ENCODE data around the gene FYTTD1. TPM values are rescaled to one million over a fixed set of nuclear protein-coding genes. Genes with fewer than 3 reads are reported as not detected.

The FYTTD1 gene
- polyA plus RNA-seq, 2 of the 4 experiments (the other 2 are of a cell fraction), result 22.2 to 37.3 TPM

DNA sequence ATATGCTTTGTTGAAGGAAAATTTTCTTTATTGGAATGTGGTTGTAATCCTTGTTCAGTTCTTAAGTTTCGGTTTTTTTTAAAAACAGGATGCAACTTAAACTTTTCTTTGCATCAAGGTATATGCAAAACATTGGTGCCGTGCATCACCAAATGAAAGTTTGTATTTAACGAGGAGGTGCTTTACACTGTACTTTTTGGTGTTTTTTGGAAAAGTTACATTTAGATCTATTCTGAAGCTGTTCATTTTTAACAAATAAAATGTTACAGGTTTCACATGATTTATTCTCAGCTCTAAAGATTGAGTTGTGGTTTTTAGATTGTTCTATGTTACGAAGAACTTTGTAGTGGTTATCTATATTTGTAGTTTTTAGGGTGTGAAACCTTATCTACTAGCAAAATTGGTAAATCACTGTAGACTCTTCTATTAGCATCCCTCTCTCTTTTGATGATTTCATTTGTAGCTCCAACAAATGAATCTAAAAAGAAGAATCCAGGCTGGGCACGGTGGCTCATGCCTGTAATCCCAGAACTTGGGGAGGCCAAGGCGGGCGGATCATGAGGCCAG lies 34.4 kb downstream of the FYTTD1 start:
- TF ChIP-seq FOSB (CRISPR knock-in tag; IDR thresholded peaks at IDR 0.05), result no peak
- no peak for TF ChIP-seq JUN (IDR thresholded peaks at IDR 0.05)
- TF ChIP-seq HOXB5 (CRISPR knock-in tag; IDR thresholded peaks at IDR 0.05), result no peak
- TF ChIP-seq, protein P1, sequence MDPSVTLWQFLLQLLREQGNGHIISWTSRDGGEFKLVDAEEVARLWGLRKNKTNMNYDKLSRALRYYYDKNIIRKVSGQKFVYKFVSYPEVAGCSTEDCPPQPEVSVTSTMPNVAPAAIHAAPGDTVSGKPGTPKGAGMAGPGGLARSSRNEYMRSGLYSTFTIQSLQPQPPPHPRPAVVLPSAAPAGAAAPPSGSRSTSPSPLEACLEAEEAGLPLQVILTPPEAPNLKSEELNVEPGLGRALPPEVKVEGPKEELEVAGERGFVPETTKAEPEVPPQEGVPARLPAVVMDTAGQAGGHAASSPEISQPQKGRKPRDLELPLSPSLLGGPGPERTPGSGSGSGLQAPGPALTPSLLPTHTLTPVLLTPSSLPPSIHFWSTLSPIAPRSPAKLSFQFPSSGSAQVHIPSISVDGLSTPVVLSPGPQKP (IDR thresholded peaks at IDR 0.05; ENCODE audit: low read depth, low read length), result no peak
- no peak for TF ChIP-seq HDAC2 (IDR thresholded peaks at IDR 0.05)
- no peak for TF ChIP-seq JUNB (IDR thresholded peaks at IDR 0.05)
- no peak for TF ChIP-seq MYC (IDR thresholded peaks at IDR 0.05; ENCODE audit: borderline replicate concordance, low read length)
- no peak for TF ChIP-seq CHD4 (IDR thresholded peaks at IDR 0.05; ENCODE audit: borderline replicate concordance)
- TF ChIP-seq SREBF2 (IDR thresholded peaks at IDR 0.05), result no peak
- TF ChIP-seq RAD21 (conservative IDR thresholded peaks at IDR 0.05 in 1 of 2, IDR thresholded peaks at IDR 0.05 in 1 of 2), result no peak
- no peak overlapping the region for H3K27ac ChIP-seq
- DNase-seq (ENCODE audit: low read depth in 1 of 2, low spot score in 1 of 2), result no peak
- no peak overlapping the region for H3K4me2 ChIP-seq
- CTCF ChIA-PET, result interaction anchor here (1.0 to 1.2 kb wide), 2 partner anchors 12 to 18 kb away, joined by 3 to 4 read pairs; no protein-coding TSS in a partner anchor
- no peaks in the 10 kb centered on the region for H3K9me3 ChIP-seq
- FAIRE-seq, result no peak
- WGBS (ENCODE audit: missing lambda C conversion rate), result 85% methylated on average over 7 of the region's 7 CpGs
- ATAC-seq, result no peak
- no peak overlapping the region for H3K4me3 ChIP-seq
- H3K4me1 ChIP-seq, result no peaks in the 10 kb centered on the region
- POLR2A ChIA-PET, result no interaction called here

GRCh38 chr3:197787412-197787811 lies 37.7 kb downstream of the FYTTD1 start:
- Histone ChIP-seq H3K4me3 (no peak overlapping the region), H3K9me3 (no peaks in the 10 kb centered on the region), H3K27ac (no peak overlapping the region), H3K4me2 (no peak overlapping the region), H3K4me1 (no peaks in the 10 kb centered on the region)
- no peak for TF ChIP-seq HOXB5 (CRISPR knock-in tag; IDR thresholded peaks at IDR 0.05)
- TF ChIP-seq BHLHE40 (IDR thresholded peaks at IDR 0.05; ENCODE audit: low read depth, low read length), result no peak
- no peak for TF ChIP-seq CEBPB (IDR thresholded peaks at IDR 0.05)
- TF ChIP-seq JUN (IDR thresholded peaks at IDR 0.05), result no peak
- TF ChIP-seq, protein P2, sequence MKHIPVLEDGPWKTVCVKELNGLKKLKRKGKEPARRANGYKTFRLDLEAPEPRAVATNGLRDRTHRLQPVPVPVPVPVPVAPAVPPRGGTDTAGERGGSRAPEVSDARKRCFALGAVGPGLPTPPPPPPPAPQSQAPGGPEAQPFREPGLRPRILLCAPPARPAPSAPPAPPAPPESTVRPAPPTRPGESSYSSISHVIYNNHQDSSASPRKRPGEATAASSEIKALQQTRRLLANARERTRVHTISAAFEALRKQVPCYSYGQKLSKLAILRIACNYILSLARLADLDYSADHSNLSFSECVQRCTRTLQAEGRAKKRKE (CRISPR knock-in tag; IDR thresholded peaks at IDR 0.05; ENCODE audit: low read depth), result no peak
- no peak for TF ChIP-seq RFX5 (IDR thresholded peaks at IDR 0.05)
- TF ChIP-seq RCOR1 (IDR thresholded peaks at IDR 0.05; ENCODE audit: low read depth, low read length), result no peak
- TF ChIP-seq REST (IDR thresholded peaks at IDR 0.05), result no peak
- TF ChIP-seq ZSCAN20 (CRISPR knock-in tag; IDR thresholded peaks at IDR 0.05), result no peak
- TF ChIP-seq, protein P3, sequence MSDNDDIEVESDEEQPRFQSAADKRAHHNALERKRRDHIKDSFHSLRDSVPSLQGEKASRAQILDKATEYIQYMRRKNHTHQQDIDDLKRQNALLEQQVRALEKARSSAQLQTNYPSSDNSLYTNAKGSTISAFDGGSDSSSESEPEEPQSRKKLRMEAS (IDR thresholded peaks at IDR 0.05), result no peak
- no peak for TF ChIP-seq FOSL2 (IDR thresholded peaks at IDR 0.05)
- no peak for TF ChIP-seq FOSL2 (CRISPR knock-in tag; IDR thresholded peaks at IDR 0.05)
- TF ChIP-seq PBX3 (IDR thresholded peaks at IDR 0.05), result no peak
- no peak for TF ChIP-seq GATA3 (IDR thresholded peaks at IDR 0.05; ENCODE audit: borderline replicate concordance)
- TF ChIP-seq POLR2AphosphoS2 (conservative IDR thresholded peaks at IDR 0.05; ENCODE audit: low read length), result no peak
- TF ChIP-seq RNF2 (IDR thresholded peaks at IDR 0.05; ENCODE audit: borderline replicate concordance, low read depth), result no peak
- TF ChIP-seq CHD4 (IDR thresholded peaks at IDR 0.05; ENCODE audit: borderline replicate concordance), result no peak
- no peak for TF ChIP-seq SREBF2 (IDR thresholded peaks at IDR 0.05)
- TF ChIP-seq FOXS1 (CRISPR knock-in tag; IDR thresholded peaks at IDR 0.05), result no peak
- ChIA-PET CTCF (interaction anchor here (0.7 kb wide), 1 partner anchor 240 kb away, joined by 3 read pairs; no protein-coding TSS in a partner anchor), POLR2A (no interaction called here)
- ATAC-seq (no peak), DNase-seq (ENCODE audit: low read depth in 1 of 2, low spot score in 1 of 2) (no peak), FAIRE-seq (no peak)
- WGBS (ENCODE audit: missing lambda C conversion rate), result 100% methylated on average over 1 of the region's 1 CpG

Data from A549 (cell line).